ENCODE measurements around the gene COL5A1.
"Not testable (repeated sequence)": the region's sequence is repeated elsewhere in the genome, so short reads cannot be mapped to it uniquely, and the experiment has no call there.

COL5A1 gene

DNA sequence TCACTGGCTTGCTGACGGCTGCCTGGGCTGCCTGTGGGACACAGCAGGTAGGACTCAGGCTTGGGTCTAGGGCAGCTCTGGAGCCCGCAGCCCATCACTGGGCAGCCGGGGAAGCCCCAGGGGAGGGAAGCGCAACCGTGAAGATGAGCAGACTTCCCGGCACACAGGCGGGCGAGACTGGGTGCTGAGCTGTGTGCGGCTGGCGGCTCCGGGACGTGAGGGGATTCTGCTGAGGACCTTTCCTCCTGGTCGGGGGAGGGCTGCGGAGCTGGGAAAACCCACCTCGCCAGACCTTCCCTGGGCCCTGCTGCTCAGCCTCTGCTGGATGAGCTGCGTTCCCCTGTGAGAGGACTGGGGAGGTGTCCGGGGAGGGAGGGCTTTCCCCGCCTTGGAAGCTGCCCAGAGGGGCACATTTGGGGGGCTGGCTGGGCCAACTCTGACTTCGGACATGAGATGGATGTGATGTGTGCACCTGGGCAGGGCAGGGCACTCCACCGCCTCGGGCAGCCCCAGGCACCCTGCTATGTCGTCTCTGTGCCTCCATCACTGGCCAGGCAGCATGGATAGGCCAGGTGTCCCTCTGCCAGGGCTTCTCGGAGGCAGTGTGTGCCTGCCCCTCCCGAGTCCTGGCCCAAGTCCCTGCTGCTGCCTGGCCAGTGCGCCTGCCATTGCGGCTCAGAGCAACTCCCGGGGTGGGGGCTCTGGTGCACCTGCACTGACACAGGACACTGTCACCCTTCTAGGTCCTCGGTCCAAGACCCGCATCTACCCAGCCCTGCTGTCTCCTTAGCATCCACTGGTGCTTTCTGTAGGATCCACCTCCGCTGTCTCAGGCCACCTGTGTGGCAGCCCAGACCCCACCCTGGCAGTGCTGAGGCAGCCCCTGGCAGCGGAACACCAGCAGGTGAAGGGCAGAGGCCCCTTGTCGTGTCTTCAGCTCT lies 66.4 kb downstream of the COL5A1 start:
- no peak for DNase-seq (ENCODE audit: low read depth)

DNA sequence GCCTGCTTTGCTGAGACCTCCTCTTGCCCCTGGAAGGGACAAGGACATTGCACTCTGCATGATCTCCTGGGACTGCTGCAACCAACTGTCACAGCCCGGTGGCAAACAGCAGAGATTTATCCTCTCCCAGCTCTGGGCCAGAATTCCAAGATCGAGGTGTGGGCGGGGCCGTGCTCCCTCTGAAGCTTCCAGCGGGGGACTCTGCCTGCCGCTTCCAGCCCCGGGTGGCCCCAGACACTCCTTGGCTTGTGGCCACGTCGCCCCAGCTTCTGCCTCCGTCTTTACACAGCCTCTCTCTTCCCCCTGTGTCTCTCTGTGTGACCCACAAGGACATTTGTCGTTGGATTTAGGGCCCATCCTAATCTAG lies 67.1 kb downstream of the COL5A1 start:
- DNase-seq (ENCODE audit: low read depth), result no peak

DNA sequence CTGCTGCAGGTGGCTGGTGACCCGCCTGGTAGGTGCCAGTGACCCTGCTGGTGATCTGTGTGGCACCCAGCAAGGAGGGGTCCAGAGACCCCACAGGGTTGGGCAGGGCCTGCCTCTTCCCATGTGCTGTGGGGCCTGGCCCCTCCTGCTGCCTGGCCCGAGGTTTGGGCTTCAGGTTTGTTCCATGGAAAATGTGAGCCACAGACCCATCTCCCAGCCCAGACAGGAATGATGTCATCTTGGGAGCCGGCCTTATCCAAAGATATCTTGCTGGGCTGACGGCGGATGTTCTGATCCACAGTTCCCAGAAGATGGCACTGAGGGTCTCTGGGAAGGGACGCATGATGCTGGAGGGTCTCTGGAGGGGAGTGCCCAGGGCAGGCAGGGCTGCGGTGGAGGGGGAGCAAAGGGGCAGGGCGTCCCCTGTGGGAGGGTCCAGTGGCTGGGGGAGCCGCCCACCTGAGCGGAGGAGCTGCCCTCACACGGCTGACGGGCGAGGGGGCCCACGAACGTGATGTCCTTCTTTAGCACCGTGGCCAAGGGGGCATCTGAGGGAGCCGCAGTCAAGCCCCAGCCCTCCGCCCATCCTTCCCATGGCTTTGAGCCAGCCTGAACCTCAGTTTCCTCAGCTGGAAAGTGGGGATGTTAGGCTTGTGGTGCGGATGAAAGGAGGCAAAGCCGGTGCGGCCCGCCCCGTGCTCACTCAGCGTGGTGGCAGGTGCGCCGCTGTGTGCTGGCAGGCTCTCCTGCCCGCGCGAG lies 68.1 kb downstream of the COL5A1 start:
- DNase-seq (ENCODE audit: low read depth), result no peak

DNA sequence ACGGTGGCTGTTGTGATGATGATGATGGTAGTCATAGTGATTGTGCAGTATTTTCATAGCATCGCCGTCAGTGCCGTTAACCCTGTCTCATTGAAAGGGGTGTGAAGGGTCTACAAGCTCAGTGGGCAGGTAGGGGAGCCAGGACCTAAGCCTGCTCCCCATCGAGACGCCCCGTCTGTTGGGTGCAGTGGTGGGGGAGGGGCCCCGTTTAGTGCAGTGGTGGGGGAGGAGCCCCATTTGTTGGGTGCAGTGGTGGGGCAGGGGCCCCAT lies 68.6 kb downstream of the COL5A1 start:
- DNase-seq (ENCODE audit: low read depth), result no peak

DNA sequence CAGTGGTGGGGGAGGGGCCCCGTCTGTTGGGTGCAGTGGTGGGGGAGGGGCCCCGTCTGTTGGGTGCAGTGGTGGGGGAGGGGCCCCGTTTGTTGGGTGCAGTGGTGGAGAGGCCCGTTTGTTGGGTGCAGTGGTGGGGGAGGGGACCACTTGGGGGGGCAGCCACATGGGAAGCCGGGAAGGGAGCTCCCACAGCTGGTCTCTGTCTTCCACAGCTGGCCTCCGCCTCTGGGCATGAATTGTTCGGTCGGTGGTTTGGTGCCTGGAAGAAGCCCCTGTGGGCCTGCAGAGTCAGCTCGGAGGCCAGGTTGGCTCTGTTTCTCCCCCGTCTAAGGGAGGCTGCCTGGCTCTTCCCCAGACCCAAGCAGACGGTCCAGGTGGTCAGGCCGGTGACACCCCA lies 69.3 kb downstream of the COL5A1 start:
- no peak for DNase-seq (ENCODE audit: low read depth)

DNA sequence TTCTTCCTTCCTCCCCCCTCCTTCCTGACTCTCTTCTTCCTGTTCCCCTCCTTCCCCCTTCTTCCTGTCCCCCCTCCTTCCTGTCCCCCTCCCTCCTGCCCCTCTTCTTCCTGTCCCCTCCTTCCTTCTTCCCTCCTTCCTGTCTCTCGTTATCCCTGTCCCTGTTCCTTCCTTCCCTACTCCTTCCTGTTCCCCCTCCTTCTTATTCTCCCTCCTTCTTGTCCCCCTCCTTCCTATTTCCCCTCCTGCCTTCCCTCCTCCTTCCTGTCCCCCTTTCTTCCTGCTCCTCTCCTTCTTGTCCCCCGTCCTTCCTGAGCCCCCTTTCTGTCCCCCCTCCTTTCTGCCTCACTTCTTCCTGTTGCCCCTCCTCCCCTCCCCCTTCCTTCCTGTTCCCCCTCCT lies 70.6 kb downstream of the COL5A1 start:
- no peak for DNase-seq (ENCODE audit: low read depth)

DNA sequence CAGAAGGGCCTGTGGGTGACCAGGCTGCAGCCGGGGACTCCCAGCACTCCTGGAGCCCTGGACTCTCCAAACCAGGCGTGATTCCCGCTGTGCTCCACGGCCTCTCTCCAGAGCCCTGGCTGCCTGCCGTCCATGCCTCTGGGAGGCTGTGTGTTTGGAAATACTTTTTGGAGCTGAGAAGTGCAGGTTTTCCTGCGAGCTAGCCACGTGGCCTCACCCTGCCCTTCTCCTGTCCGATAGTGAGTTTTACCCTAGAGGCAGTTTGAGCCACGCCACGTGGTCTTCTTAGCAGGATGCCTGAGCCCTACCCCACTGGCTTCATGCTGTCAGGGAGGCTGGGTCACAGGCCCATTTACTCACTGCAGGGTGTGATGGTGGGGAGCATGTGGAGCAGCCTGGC lies 71.3 kb downstream of the COL5A1 start:
- DNase-seq (ENCODE audit: low read depth), result no peak

DNA sequence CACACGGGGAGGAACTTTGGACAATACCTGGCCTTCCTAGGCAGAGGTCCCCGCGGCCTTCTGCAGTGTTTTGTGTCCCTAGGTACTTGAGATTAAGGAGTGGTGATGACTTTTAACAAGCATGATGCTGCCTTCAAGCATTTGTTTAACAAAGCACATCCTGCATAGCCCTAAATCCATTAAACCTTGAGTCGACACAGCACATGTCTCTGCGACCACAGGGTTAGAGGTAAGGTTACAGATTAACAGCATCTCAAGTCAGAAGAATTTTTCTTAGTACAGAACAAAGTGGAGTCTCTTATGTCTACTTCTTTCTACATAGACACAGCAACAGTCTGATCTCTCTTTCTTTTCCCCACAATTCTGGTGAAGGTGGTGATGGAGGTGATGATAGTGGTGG lies 73.9 kb downstream of the COL5A1 start:
- DNase-seq (ENCODE audit: low read depth), result not testable (repeated sequence)

DNA sequence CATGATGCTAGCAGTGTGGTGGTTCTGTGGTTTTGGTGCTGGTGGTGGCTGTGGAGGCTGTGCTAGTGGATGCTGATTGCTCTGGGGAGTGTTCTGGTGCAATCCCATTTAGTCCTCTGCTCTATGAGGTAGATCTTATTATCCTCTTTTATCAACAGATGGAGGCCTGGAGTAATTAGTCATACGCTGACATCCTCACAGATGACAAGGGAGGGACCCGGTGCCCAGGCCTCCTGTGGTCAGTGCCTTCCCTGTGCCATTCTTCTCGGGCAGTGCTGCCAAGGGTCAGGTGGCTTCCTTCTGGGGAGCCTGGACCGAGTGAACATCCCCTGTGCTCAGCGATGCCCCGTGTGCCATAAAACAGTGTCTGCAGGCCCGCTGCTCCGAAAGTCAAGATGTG lies 74.5 kb downstream of the COL5A1 start:
- DNase-seq (ENCODE audit: low read depth), result no peak

DNA sequence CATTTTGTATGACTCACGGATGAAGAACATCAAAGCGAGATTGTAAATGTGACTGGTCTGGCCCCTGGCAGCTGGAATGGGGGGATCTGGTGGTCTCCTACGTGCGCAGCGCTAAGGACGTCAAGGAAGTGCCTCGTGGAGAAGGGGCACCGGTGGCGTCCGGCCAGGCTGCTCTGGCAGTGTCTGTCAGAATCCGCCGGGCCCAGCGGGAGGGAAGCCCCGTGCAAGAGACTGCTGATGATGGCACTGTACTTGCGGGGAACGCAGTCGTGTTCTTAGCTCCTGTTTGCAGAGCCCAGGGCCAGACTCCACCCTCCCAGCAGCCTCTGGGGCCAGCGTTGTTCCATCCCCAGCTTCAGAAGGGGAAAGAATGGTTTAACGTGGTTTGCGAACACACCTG lies 75.5 kb downstream of the COL5A1 start:
- DNase-seq (ENCODE audit: low read depth), result no peak

DNA sequence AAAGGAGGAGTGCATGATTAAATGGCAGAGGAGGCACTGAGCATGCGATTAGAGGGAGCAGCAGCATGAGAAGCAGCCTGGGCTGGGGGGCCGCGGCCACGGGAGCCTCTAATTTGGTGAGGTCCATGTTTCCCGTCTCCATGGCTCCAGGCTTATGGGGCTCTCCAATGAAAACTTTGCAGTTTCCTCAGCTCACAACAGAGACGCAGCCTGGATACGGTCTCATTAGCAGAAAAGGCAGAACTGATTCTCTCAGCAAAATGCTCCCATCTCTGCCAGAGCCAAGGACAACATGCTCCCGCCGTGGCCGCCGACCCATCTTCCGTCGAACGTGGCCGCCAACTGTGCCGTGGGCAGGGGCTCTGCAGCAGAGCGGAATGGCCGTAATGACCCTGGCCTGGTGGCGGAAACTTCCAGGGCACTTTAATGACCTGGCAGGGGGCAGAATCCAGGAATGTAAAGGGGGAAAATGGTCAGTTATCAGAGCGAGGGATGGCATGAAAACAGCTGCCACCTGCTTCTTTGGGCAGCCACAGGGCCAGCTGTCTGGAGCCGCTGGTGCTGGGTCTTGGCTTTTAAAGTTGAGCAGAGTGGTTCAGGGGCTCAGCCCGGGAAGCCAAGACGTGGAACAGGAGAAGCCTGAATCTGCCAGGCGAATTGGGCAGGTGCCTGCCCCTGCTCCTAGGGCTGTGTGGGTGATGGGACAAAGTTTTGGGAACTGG lies 76.5 kb downstream of the COL5A1 start:
- DNase-seq (ENCODE audit: low read depth), result no peak

DNA sequence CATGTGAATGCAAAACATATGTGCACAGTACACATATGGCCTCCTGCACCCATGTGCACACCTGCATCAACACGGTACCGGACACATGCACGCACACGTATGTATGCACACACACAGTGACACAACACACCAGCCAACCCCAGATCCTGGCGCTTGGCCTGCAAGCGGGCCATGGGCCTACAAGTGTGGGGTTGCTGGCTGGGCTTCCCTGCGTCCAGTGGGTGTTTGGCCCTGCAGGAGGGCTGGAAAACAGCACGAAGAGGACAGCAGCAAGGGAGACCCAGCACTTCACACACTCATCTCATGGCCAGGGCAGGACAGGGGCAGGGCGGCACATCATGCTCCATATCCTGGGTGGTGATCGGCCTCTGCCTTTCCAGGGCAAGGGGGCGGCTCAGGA lies 77.7 kb downstream of the COL5A1 start:
- DNase-seq (ENCODE audit: low read depth), result no peak

DNA sequence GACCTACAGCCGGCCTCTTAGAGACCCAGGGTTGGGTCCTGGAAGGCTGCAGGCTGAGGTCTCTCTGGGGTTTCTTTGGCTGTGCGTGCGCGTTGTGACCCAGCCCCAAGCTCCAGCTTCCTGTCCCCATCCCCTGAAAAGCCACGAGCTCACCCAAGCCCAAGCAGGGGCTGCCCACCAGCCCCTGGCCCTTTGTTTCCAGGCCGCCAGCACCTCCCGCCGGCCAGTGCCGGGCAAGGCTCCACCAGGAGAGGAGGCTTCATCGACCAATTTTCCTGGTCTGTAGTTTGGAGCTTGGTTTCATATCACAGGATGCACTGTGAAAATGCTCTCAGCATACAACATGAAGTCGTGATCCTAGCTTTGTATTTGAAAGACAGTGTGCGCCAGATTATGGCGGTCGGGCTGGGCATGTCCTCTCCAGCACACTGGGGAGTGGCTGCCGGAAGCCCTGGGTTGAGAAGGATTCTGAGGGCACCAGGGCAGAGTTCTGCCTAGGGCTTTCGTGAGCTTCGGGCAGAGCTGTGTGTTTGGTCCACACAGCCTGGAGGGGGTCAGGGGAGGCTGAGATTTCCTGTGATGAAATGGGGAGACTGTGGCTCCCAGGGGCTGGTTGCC lies 78.6 kb downstream of the COL5A1 start:
- no peak for DNase-seq (ENCODE audit: low read depth)

DNA sequence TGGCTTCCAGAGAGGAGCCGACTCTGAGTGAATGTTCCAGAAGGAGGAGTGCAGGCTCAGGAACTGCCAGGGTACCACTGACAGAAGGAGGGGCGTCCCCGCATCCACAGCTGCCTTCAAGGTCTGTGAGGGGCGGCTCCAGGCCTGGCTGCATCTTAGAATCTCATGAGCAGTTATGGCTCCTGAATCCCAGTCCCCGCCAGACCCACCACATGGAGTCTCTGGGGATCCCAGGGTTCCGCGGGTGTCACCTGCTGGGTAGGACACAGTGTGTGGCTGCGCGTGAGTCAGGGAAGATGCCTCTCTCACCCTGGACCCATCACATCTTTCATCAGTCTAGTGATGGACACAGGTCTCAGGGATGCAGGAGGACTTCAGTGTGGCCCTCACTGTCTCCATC lies 79.2 kb downstream of the COL5A1 start:
- no peak for DNase-seq (ENCODE audit: low read depth)

DNA sequence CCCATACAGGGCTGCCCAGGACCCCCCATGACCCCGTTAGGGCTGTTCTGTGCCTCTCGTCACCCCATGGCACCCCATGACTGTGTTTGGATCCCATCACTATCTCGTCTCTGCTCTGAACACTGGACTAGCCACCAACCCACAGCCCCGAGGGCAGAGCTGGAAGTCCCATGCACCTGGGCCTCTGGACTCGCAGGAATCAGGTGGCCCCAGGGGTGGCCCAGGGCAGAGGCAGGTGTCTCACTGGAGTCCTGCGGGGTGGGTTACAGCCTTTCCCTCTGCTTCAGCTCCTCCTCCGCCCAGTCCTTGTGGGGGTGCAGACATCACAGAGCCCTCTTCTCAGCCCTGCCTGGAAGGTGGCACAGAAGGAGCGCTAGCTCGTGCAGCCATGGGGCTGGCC lies 79.7 kb downstream of the COL5A1 start:
- no peak for DNase-seq (ENCODE audit: low read depth)

DNA sequence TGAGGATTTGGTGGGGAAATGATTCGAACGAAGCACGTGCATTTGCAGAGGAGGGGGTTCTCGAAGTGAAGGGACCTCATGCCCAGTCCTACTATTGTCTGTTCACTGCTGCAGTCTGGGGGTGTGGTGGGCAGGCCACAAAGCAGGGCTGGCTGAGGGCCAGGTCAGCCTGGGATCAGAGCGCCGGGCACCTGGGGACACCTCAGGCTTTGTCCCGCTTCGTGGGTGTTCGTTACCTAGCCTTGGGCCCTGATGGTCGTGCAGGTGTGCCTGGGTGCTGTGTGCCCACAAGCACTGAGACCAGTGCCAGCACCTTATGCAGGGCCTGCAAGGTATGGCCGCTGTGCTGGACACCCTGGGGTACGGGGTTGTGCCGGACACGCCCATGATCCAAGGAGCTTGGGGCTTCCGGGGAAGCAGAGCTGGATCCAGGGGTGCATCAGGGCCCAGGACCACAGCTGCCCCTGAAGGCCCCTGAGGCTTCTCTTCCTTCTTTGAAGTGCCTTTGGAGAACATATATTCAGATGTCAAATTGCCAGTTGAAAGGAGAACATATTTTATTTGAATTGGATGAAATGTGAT lies 80.6 kb downstream of the COL5A1 start:
- no peak for DNase-seq (ENCODE audit: low read depth)

DNA sequence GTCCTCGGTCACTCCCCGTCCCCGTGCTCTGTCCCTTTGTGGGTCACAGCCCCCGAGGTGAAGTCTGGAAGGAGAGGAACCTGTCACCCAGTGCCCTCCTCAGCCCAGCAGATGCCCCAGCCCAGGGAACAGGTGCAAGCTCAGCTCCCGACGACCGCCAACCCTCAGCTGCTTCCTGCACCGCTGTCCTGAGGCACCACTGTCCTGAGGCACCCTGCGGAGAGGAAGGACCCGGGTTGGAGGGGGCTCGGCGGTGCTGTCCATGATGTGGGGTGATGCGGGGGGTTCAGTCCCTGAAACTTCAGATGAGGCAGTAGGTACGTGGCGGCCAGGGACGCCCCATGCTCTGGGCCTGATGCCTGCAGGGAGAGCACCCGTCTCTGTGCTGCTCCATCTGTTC lies 81.4 kb downstream of the COL5A1 start:
- DNase-seq (ENCODE audit: low read depth), result no peak

DNA sequence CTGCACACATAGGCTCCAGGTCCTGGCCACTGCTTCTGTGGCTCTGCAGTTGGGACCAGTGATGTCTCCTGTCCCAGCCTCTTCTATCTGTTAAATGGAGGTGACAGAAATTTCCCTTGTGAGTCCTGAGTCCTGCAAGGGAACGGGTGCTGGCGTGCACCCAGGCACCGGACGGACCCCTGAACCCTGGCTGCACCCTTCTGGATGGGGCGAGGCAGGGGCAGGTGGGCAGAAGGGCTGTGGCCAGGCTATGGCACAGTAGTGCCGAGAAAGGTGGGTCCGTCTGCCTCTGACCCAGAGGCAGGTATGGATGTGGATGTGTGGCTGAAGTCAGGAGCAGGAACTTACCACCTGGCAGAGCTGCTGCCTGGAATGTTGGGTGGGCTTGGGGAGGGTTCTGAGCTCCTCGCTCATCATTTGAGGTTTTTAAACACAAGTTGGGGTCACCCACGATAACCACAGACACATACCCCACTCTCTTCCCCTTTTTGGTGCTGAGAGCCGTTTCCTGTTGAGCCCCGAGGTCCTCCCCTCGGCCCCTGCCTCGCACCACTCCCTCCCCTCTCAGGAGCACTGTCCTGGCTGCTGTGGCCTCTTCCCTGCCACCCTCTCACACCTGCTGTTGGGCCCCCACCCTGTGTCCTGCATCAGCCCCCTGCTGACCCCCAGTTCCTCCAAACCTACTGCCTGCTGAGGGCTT lies 82.0 kb downstream of the COL5A1 start:
- DNase-seq (ENCODE audit: low read depth), result no peak

DNA sequence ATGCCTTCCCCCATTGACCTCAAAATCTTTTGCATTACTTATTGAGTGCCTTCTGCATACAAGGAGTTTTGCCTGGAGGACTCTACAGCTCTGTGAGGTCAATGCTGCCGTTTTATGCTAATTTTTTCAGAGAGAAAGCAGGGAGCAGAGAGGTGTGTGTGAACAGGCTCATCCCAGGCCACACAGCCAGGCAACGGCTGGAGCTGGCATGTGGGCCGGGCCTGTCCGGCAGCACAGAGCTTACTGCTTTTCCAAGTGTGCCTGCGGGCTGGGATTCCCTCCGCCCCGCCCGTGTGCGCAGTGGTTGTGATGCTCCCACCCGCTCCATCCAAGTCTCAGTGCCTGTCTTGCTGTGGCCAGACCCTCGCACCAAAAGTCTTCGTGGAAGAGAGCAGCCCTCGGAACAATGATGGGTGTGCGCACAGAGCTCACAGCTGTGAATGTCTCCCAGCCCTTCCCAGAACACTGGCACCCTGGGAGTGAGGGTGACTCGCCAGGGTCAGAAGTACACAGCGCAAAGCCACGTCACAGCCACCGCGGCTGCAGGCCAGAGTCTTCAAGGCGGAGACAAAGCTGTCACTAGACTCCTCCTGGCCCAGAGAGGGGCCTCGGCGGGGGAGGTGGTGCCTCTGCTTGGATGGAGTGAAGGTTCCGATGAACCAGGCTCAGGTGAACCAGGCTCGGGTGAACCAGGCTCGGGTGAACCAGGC lies 82.8 kb downstream of the COL5A1 start:
- peak; percentile 40 for DNase-seq (ENCODE audit: low read depth)

DNA sequence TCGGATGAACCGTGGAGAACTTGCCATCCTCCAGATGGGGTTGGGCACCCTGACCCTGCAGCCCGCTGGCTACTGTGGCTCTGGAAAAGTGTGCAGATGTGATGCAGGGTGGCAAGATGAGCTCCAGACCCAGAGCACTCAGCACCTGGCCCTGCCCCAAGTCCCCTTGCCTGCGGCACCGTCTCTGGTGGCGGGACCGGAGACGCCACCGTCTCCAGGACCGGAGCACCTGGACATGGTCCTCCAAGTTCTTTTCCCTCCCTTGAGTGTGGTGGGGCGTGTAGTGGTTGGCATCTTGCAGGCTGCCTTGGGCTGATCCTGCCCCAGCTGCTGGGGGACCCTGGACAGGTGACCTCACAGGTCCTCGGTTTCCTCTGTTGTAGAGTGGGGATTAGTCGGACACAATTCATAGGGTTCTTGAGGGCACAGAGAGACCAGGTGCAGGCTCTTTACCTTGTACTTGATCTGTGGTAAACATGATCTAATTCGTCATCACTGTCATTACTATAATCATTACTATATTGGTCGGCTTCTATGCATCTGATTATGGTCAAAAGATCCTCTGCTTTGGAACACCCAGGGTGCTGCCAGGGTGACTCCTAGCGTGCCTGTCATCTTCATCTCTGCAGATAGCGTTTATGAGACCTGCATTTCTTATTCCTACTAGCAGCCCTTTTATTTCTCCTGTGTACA lies 83.5 kb downstream of the COL5A1 start:
- DNase-seq (ENCODE audit: low read depth), result no peak

DNA sequence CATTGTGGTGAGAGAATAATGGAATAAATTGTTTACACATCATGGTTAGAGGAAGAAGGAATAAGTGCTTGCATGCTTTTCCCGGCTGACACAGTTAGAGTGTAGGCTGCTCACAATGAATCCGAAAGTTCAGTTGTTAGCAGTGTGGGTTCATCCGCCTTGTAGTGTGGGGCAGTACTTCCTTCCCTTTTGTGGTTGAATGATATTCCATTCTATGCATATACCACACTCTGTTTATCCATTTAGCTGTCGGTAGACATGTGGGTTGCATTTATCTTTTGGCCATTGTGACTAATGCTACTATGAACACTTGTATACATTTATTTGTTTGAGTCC lies 84.0 kb downstream of the COL5A1 start:
- no peak for DNase-seq (ENCODE audit: low read depth)

All from ELR (cell line).